Measurements from ENCODE around the gene ITGB7. TPM values are rescaled to one million over a fixed set of nuclear protein-coding genes. Genes with fewer than 3 reads are reported as not detected.

The ITGB7 gene
- total RNA-seq, 2 experiments from 2014 or later: 32.3 to 32.5 TPM

DNA sequence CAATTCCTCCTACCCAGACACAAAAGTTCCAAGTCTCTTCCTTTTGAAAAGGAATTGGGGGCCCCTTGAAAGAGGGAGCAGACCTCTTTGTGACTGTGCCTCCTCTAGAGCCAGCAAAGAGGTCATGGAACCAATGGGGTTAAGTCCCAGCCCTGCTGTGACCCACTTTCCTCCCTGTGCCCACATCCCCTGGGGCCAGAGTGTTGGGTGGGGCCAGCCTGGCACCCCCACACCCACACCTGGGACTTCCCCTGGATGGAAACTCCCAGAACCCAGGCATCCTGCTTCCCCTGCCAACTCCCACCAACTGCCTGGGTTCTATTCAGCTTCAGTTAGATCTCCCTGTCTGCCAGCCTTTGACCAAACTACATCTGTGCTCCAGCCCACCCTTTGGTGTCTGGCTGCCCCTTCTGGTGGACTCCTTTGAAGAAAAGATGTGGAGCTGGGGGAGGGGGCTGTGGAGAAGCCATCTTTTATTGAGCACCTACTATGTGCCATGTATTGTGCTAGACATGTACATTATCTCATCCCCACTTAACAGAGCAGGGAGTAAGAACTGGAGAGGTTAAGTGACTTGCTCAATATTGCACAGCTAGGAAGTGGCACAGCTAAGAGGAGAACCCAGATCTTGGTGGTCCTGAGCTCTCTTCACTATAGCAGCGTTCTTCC is 29.5 kb upstream of the ITGB7 start:
- DNase-seq: peak; percentile 55
- Mint-ChIP-seq H3K27ac (peak overlapping the region; percentile 20), H3K4me1 (ENCODE audit: low read depth) (peaks cover 43% of the 10 kb centered on the region), H3K9me3 (no peaks in the 10 kb centered on the region), H3K36me3 (ENCODE audit: low read depth) (no peaks in the 10 kb centered on the region), H3K4me3 (no peak overlapping the region), H3K27me3 (ENCODE audit: low read depth) (no peaks in the 10 kb centered on the region)
- intact Hi-C loops (cut with micrococcal nuclease): loop anchor here (2.0 kb wide), 1 partner anchor 16 kb away; no protein-coding TSS in a partner anchor
- CTCF ChIA-PET: interaction anchor here (0.9 to 3.4 kb wide), 9 partner anchors 13 to 84 kb away, joined by 3 to 16 read pairs (median 4); partner anchors contain the start of genes AAAS and ESPL1

DNA sequence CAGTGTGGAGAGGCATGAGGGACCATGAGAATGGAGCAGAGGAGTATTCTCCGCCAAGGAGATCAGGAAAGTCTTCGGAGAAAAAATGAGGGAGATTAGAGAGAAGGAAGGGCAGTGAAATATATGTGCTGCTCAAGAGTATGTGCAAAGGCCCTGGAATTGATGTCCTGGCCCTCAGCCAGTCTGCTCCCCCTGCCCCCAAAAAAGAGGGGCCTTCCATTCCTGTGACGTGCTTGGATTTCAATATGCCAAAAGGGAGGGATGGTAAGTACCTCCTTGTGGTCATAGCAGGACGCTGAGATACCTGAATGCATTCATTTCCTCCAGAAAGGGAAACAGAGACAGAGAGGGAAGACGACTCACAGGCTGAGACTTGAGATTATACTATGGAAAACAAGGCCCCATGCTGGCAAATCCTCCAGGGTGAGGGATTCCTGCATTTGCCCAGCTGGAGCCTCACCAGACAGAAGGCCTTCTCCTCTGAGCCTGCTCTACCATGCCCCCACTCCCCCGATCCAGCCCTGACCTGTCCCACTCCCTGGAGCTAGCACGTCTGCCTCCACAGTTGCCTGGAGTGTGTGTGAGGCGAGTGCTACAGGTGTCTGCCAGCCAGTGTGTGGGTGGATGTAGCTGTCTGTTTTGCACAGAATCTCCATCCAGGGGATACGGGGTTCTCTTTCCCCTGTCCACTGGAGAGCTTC is 28.8 kb upstream of the ITGB7 start:
- peak overlapping the region; percentile 20 for H3K27ac Mint-ChIP-seq
- peak; percentile 37 for DNase-seq
- intact Hi-C loops (cut with micrococcal nuclease): loop anchor here (2.0 kb wide), 1 partner anchor 15 kb away; no protein-coding TSS in a partner anchor
- no peak overlapping the region for H3K4me3 Mint-ChIP-seq
- CTCF ChIA-PET: interaction anchor here (0.9 to 3.4 kb wide), 8 partner anchors 13 to 85 kb away, joined by 3 to 16 read pairs (median 5); partner anchors contain the start of genes AAAS and ESPL1
- H3K4me1 Mint-ChIP-seq (ENCODE audit: low read depth): peaks cover 43% of the 10 kb centered on the region
- H3K9me3 Mint-ChIP-seq: no peaks in the 10 kb centered on the region
- no peaks in the 10 kb centered on the region for H3K36me3 Mint-ChIP-seq (ENCODE audit: low read depth)
- no peaks in the 10 kb centered on the region for H3K27me3 Mint-ChIP-seq (ENCODE audit: low read depth)

DNA sequence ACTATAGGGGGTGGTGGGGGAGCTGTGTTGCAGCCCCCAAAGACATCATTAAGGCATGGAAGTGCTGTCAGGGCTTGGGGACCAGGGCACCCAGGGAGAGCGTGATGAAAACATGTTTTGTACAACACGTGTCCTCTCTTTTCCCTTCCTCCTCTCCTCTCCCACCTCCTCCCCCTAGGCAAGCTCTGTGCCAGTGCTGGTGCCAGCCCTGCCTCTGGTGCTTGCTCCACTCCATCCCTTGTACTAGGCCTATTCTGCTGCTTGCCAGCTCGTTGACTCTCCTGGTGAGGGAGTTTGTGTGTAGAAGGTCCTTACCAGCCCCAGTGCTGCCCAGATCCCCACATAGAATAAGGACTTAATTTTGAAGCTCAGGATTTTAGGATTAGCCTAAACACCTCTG is 28.1 kb upstream of the ITGB7 start:
- H3K4me1 Mint-ChIP-seq (ENCODE audit: low read depth): peaks cover 43% of the 10 kb centered on the region
- H3K4me3 Mint-ChIP-seq: no peak overlapping the region
- no peaks in the 10 kb centered on the region for H3K9me3 Mint-ChIP-seq
- CTCF ChIA-PET: interaction anchor here (0.7 to 2.1 kb wide), 4 partner anchors 14 to 33 kb away, joined by 3 to 9 read pairs (median 4); partner anchors contain the start of gene ESPL1
- no peaks in the 10 kb centered on the region for H3K27me3 Mint-ChIP-seq (ENCODE audit: low read depth)
- no peak overlapping the region for H3K27ac Mint-ChIP-seq
- DNase-seq: no peak
- H3K36me3 Mint-ChIP-seq (ENCODE audit: low read depth): no peaks in the 10 kb centered on the region
- intact Hi-C loops (cut with micrococcal nuclease): no loop called here

DNA sequence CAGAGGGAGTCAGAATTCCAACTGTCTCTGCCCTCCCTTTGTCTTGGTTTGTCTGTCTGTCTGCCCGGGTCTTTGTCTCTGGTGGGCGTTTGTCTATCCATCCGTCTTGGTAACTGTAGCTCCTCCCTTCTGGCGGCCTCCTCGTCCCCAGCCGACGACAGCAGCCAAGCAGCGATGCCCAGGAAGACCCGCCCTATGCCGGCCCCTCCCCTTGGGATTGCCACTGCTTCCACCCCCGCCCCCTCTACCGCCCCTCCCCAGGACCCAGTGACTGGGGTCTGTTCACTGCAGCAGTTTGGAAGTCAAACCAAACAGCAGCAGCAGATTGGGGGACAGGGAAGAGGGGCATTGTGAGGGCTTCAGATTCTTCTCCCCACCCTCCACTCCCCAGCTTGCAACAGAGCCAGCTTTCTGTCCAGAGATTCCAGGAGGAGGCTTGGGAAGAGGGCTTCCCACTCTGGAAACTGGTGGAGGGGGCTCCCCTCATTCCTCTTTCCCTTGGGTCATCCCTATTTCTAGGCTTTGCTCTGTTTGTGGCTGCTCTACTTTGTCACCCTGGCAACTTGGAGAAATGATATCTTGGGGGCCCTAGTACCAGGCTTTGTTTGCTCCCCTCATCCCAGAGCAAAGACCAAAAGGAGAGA is 27.3 kb upstream of the ITGB7 start:
- H3K36me3 Mint-ChIP-seq (ENCODE audit: low read depth): no peaks in the 10 kb centered on the region
- peaks cover 47% of the 10 kb centered on the region for H3K4me1 Mint-ChIP-seq (ENCODE audit: low read depth)
- H3K27me3 Mint-ChIP-seq (ENCODE audit: low read depth): no peaks in the 10 kb centered on the region
- H3K9me3 Mint-ChIP-seq: no peaks in the 10 kb centered on the region
- intact Hi-C loops (cut with micrococcal nuclease): no loop called here
- H3K4me3 Mint-ChIP-seq: no peak overlapping the region
- H3K27ac Mint-ChIP-seq: no peak overlapping the region
- no peak for DNase-seq
- CTCF ChIA-PET: interaction anchor here (2.5 kb wide), 1 partner anchor 20 kb away, joined by 12 read pairs; no protein-coding TSS in a partner anchor

DNA sequence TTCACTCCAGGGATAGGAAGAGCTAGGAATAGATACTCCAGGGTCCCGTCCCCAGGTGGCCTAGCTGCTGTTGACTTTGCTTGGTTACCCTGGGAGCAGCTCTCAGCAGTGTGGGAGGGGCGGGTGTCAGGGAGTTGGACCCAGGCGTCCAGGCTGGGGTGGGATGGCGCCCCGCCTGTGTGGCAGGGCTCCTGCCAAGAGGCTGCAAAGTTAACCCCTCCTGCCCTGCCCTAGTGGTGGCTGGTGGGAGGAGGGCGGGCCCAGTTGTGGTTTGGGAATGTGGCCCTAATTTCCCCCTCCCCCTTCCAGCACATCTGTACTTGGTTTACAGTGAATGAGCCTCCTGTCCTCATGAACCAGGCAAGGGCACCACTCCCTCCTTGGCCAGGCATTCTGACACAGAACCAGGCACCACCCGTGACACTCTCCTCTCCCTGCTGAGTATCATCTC is 26.6 kb upstream of the ITGB7 start:
- no peaks in the 10 kb centered on the region for H3K9me3 Mint-ChIP-seq
- H3K4me3 Mint-ChIP-seq: no peak overlapping the region
- CTCF ChIA-PET: interaction anchor here (0.9 to 2.5 kb wide), 2 partner anchors 20 to 22 kb away, joined by 3 to 12 read pairs; no protein-coding TSS in a partner anchor
- intact Hi-C loops (cut with micrococcal nuclease): no loop called here
- no peaks in the 10 kb centered on the region for H3K27me3 Mint-ChIP-seq (ENCODE audit: low read depth)
- no peak for DNase-seq
- peaks cover 49% of the 10 kb centered on the region for H3K4me1 Mint-ChIP-seq (ENCODE audit: low read depth)
- no peaks in the 10 kb centered on the region for H3K36me3 Mint-ChIP-seq (ENCODE audit: low read depth)
- H3K27ac Mint-ChIP-seq: no peak overlapping the region

DNA sequence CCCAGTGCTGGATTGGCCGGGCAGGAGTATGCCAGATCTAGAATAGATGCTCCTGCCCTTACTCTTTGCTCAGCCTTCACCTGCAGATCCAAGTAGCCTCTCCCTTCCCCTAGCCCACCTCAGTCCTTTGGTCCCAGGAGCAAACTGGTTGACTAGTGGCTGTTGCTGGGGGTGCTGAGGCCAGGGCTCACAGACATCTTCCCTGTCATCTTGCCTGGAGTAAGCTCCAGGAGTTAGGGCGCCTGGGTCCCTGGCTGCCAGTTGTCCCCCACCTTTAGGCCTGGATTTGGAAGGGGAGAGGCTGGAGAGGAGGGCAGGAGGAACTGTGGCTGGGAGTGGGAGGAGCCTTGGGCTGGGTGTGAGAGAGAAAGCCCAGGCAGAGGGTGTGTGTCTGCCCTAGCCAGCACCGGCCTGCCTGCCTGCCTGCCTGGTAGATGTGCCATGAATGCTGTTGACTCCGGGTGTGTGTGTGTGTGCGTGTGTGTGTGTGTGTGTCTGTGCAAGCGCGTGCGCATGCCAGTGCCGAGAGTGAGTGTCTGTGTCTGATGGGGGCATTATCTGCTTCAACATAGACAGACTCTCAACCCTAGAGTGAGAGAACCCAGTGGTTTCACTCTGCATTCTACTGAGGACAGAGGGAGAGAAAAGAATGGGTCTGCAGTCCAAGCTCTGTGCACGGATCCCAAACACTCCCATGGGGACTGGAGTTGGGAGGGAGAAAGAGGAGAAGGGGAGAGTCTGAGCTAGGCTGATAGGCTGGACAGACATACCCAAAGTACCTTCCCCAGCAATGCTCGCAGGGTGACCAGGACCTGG is 25.8 kb upstream of the ITGB7 start:
- DNase-seq: no peak
- Mint-ChIP-seq H3K4me1 (ENCODE audit: low read depth) (peaks cover 56% of the 10 kb centered on the region), H3K4me3 (peak overlapping the region; percentile 82), H3K36me3 (ENCODE audit: low read depth) (no peaks in the 10 kb centered on the region), H3K9me3 (no peaks in the 10 kb centered on the region), H3K27ac (no peak overlapping the region), H3K27me3 (ENCODE audit: low read depth) (no peaks in the 10 kb centered on the region)
- intact Hi-C loops (cut with micrococcal nuclease): loop anchor here (1.0 kb wide), 1 partner anchor 10 kb away; no protein-coding TSS in a partner anchor
- CTCF ChIA-PET: interaction anchor here (0.6 to 2.5 kb wide), 5 partner anchors 19 to 91 kb away, joined by 3 to 12 read pairs (median 4); partner anchors contain the start of gene ESPL1

DNA sequence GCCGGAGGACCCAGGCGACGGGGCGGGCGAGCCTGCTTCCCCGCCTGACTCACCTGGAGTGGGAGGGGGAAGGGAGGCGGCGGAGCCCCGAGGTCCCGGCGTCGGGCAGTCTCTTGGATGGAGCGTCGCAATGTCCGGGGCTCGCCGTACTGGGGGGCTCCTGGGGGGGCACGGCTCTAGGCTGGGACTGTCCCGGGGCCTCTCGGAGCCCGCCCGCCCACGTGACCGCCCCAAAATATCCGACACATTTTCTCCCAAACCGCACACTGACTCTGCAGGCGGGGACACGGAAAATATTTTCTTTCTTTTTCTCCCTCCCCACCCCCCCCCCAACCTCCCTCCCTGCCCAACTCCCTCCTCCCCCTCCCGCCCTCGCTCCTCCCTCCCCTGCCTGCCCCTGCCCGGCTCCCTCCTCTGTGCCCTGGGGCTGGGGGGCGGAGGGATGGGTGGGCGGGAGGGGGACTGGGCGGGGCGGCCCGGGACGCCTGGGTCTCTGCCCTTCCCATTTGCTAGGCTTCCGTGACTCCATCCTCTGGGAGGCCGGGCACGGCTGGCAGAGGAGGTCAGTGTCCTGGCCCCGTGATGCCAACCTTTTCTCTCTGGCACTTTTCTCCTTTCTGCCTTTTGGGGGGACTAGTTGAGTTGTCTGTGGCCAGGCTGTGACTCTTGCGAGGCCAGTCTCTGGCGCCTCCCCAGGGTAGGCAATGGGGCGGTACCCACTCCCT is 25.0 kb upstream of the ITGB7 start, which contains the start of gene RARG:
RARG (minus strand) TSS at position 289 of the 725 bp plus-strand sequence. CDS start 4,664 bp downstream, outside the sequence.
- peaks cover 59% of the 10 kb centered on the region for H3K4me1 Mint-ChIP-seq (ENCODE audit: low read depth)
- intact Hi-C loops (cut with micrococcal nuclease): loop anchor here (1.0 kb wide), 1 partner anchor 9 kb away; no protein-coding TSS in a partner anchor
- no peaks in the 10 kb centered on the region for H3K9me3 Mint-ChIP-seq

DNA sequence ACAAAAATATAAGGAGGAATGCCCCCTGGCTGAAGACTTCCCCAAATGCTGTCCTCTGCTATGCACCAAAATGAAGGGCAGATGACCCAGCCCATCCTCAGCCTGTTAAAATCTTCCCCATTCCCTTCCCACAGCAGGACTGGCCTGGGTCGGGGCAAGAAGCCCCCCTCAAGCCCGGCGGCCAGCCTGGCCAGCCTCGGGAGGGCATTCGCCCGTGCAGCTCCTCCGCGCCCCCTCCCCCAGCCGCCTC is 24.5 kb upstream of the ITGB7 start:
- no peaks in the 10 kb centered on the region for H3K27me3 Mint-ChIP-seq (ENCODE audit: low read depth)
- CTCF ChIA-PET: interaction anchor here (0.6 kb wide), 1 partner anchor 14 kb away, joined by 3 read pairs; no protein-coding TSS in a partner anchor
- no peak for DNase-seq
- H3K4me1 Mint-ChIP-seq (ENCODE audit: low read depth): peaks cover 58% of the 10 kb centered on the region
- no peaks in the 10 kb centered on the region for H3K36me3 Mint-ChIP-seq (ENCODE audit: low read depth)
- H3K4me3 Mint-ChIP-seq: peak overlapping the region; percentile 30
- no peaks in the 10 kb centered on the region for H3K9me3 Mint-ChIP-seq
- intact Hi-C loops (cut with micrococcal nuclease): no loop called here
- H3K27ac Mint-ChIP-seq: no peak overlapping the region

More for the DNA sequence above, 25.0 kb upstream of the ITGB7 start, which contains the start of gene RARG:
- peak within 1 kb of the TSS; percentile 27 for H3K27ac Mint-ChIP-seq
- no peaks in the 10 kb centered on the region for H3K36me3 Mint-ChIP-seq (ENCODE audit: low read depth)
- DNase-seq: peak; percentile 70
- CTCF ChIA-PET: interaction anchor here (0.6 to 2.5 kb wide), 2 partner anchors 14 to 18 kb away, joined by 3 to 12 read pairs; no protein-coding TSS in a partner anchor
- H3K4me3 Mint-ChIP-seq: peak within 1 kb of the TSS; percentile 82
- H3K27me3 Mint-ChIP-seq (ENCODE audit: low read depth): no peaks in the 10 kb centered on the region

DNA sequence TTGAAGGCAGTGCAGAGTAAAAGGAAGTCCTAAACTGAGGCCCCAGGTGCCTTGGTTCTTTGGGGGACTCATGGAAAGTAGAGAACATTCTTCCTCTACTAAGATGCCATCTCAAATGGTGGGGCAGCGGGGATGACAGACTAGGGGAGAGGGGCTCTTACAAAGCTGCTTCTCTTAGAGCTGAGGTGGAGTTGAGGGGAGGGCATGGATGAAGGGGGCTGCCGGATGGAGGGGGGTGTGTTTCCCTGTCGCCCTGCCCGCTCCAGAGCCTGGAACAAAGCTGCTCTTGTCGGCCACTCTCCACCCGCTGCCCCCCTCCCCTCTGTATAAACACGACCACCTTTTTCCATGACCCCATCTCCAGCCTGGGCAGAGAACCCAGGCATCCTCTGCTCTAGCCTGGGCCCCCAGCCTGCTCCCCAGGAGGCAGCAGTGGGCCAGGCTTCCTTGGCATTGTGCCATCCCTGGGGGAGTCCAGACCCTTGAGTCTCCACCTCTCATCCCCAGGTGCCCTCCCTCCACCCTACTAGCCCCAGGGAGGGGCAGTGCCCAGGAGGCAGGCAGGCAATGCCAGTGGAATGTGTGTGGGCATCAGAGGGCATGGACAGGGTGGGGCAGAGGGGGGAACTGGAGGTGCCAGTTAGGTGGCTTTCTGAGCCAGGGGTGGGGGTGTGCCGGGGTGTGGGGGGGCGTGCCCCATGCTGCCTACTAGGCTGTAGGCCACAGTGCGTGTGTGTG is 23.2 kb upstream of the ITGB7 start:
- no peak for DNase-seq
- CTCF ChIA-PET: interaction anchor here (0.6 to 1.4 kb wide), 3 partner anchors 16 to 122 kb away, joined by 3 to 4 read pairs (median 3); partner anchors contain the start of gene ESPL1
- intact Hi-C loops (cut with micrococcal nuclease): no loop called here
- Mint-ChIP-seq H3K36me3 (ENCODE audit: low read depth) (no peaks in the 10 kb centered on the region), H3K4me3 (no peak overlapping the region), H3K27ac (no peak overlapping the region), H3K27me3 (ENCODE audit: low read depth) (no peaks in the 10 kb centered on the region), H3K4me1 (ENCODE audit: low read depth) (peaks cover 47% of the 10 kb centered on the region), H3K9me3 (no peaks in the 10 kb centered on the region)

DNA sequence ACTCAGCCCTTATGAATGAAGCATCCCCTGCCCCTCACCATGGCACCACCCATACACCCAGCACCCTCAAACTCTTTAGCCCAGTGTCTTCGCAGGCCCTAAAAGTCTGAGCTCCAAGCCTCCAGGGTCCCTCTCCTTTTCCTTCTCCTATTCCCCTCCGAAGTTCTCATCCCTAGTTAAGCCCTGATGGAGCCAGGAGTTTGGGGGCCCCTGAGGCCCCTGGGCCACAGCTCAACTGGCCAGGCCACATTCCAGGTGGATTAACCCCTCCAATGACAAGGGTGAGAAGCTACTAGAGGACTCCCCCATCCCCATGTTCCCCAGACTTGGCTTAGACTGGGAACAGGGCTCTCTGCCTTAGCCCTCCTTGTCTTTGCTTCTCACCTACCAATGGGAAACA is 22.4 kb upstream of the ITGB7 start:
- DNase-seq: no peak
- Mint-ChIP-seq H3K36me3 (ENCODE audit: low read depth) (no peaks in the 10 kb centered on the region), H3K9me3 (no peaks in the 10 kb centered on the region), H3K4me1 (ENCODE audit: low read depth) (peaks cover 49% of the 10 kb centered on the region), H3K4me3 (no peak overlapping the region), H3K27me3 (ENCODE audit: low read depth) (no peaks in the 10 kb centered on the region), H3K27ac (no peak overlapping the region)
- intact Hi-C loops (cut with micrococcal nuclease): no loop called here
- CTCF ChIA-PET: interaction anchor here (0.6 to 1.4 kb wide), 5 partner anchors 15 to 123 kb away, joined by 3 to 4 read pairs (median 3); partner anchors contain the start of genes AAAS and ESPL1
